Endothelial cell of umbilical vein (primary cell): Measurements from ENCODE around the gene TEAD4. TPM values are rescaled to one million over a fixed set of nuclear protein-coding genes. Genes with fewer than 3 reads are reported as not detected.

Source experiments
- BruUV-seq: library from RNA; stranded (reverse); fragments of 400-500 nt; replicated peaks from 2 replicates; lab custom pipeline; 2021; lab: Mats Ljungman, UMichigan
- CTCF ChIA-PET: fragments of 300-600, 350-600 bp; sonication (Branson Sonifier 250); formaldehyde crosslinking; loops from one replicate; lab custom pipeline; 2021; ENCODE audit warnings: antibody characterized with exemption, inconsistent platforms; lab: Charles Lee
- POLR2A ChIA-PET: fragments of 300-600, 350-600 bp; sonication (Branson Sonifier 250); formaldehyde crosslinking; loops from one replicate; lab custom pipeline; 2021; ENCODE audit warnings: antibody characterized with exemption, inconsistent platforms; lab: Charles Lee
- DNase-seq: peaks from one replicate; pipeline ENCODE4 v3.0.0-alpha.2; 2011; ENCODE audit warnings: low read depth, low spot score
- FAIRE-seq: peaks from 2 replicates; lab custom pipeline; 2011; peaks lifted over from hg19 to GRCh38; lab: Jason Lieb, UNC
- H2AFZ ChIP-seq: 2 replicates; pipeline ENCODE4 v1.6.0; 2012; ENCODE audit warnings: low read depth, low read length, control low read depth, inconsistent platforms
- H3K27ac ChIP-seq: 2 replicates; pipeline ENCODE4 v1.5.1; 2011; ENCODE audit warnings: low read depth, mild to moderate bottlenecking, control low read depth, low read length, moderate library complexity; ENCODE audit not compliant: insufficient read depth
- H3K27me3 ChIP-seq, 2 experiments: 2 replicates each; pipeline versions ENCODE4 v1.6.0 to v1.6.1; 2011; ENCODE audit warnings: low read length in 2 of 2, mixed read lengths in 1 of 2; ENCODE audit not compliant: control insufficient read depth in 2 of 2, insufficient read depth in 2 of 2
- H3K36me3 ChIP-seq, 2 experiments: 2 replicates in 1 of 2; 3 replicates in 1 of 2; pipeline ENCODE4 v1.5.1; 2011; ENCODE audit warnings: low read length in 2 of 2, mild to moderate bottlenecking in 1 of 2, moderate library complexity in 1 of 2; ENCODE audit not compliant: control insufficient read depth in 2 of 2, insufficient read depth in 2 of 2; ENCODE audit errors: extremely low read depth in 1 of 2
- H3K4me1 ChIP-seq: 3 replicates; pipeline ENCODE4 v1.5.1; 2011; ENCODE audit warnings: mild to moderate bottlenecking, low read length; ENCODE audit not compliant: control insufficient read depth, insufficient read depth; ENCODE audit errors: extremely low read depth
- H3K4me2 ChIP-seq: 2 replicates; pipeline ENCODE4 v1.6.1; 2011; ENCODE audit warnings: low read length, control low read depth, mixed read lengths; ENCODE audit not compliant: insufficient read depth
- H3K4me3 ChIP-seq, 3 experiments: fragments of 200-600 bp in 1 of 3; sonication (generic), shearing (Covaris generic) in 1 of 3; replicated peaks in 1 of 3; 2 replicates each; pipeline ENCODE4 v1.5.1; 2011 to 2016; ENCODE audit warnings: control low read depth in 3 of 3, low read length in 3 of 3, mild to moderate bottlenecking in 2 of 3, inconsistent platforms in 1 of 3, low read depth in 1 of 3, moderate library complexity in 1 of 3; ENCODE audit not compliant: insufficient read depth in 1 of 3
- H3K79me2 ChIP-seq: 2 replicates; pipeline ENCODE4 v1.6.0; 2012; ENCODE audit warnings: low read length, inconsistent platforms; ENCODE audit not compliant: control insufficient read depth, insufficient read depth
- H3K9ac ChIP-seq: replicated peaks from 2 replicates; pipeline ENCODE3; 2011; ENCODE audit warnings: low read length, control low read depth; ENCODE audit not compliant: insufficient read depth; ENCODE audit errors: extremely low read depth
- H3K9me1 ChIP-seq: replicated peaks from 3 replicates; pipeline ENCODE4 v1.6.0; 2011; ENCODE audit warnings: mild to moderate bottlenecking, low read length; ENCODE audit not compliant: control insufficient read depth, insufficient read depth; ENCODE audit errors: extremely low read depth
- H3K9me3 ChIP-seq: replicated peaks from 2 replicates; pipeline ENCODE4 v1.5.1; 2012; ENCODE audit warnings: low read length, inconsistent platforms; ENCODE audit not compliant: control insufficient read depth, insufficient read depth
- H4K20me1 ChIP-seq: replicated peaks from 2 replicates; pipeline ENCODE3; 2011; ENCODE audit warnings: mild to moderate bottlenecking, low read length; ENCODE audit not compliant: control insufficient read depth, insufficient read depth; ENCODE audit errors: extremely low read depth
- EZH2 ChIP-seq: IDR thresholded peaks from 2 replicates; pipeline ENCODE4 v1.6.1; 2012; ENCODE audit warnings: borderline replicate concordance, low read depth, mild to moderate bottlenecking, moderate library complexity, low read length, inconsistent platforms; ENCODE audit not compliant: severe bottlenecking
- FOS ChIP-seq: IDR thresholded peaks from 2 replicates; pipeline ENCODE4 v1.6.1; 2011; ENCODE audit warnings: mild to moderate bottlenecking, low read length, moderate library complexity, borderline replicate concordance; ENCODE audit not compliant: insufficient read depth
- GATA2 ChIP-seq: IDR thresholded peaks from 2 replicates; pipeline ENCODE4 v1.7.0; 2011; ENCODE audit warnings: low read depth, mild to moderate bottlenecking, moderate library complexity, mixed read lengths, low read length; ENCODE audit not compliant: insufficient read length, insufficient read depth
- JUN ChIP-seq: IDR thresholded peaks from 2 replicates; pipeline ENCODE4 v1.6.1; 2011; ENCODE audit warnings: borderline replicate concordance, low read depth; ENCODE audit not compliant: insufficient read length, insufficient read depth
- MYC ChIP-seq: IDR thresholded peaks from one replicate; pipeline ENCODE4 v1.6.1; 2011; ENCODE audit warnings: mild to moderate bottlenecking, low read depth, low read length
- POLR2A ChIP-seq: IDR thresholded peaks from 2 replicates; pipeline ENCODE4 v1.6.1; 2012; ENCODE audit warnings: low read depth, mild to moderate bottlenecking, control low read depth, low read length
- POLR2AphosphoS5 ChIP-seq: IDR thresholded peaks from 2 replicates; pipeline ENCODE4 v1.6.1; 2012; ENCODE audit warnings: low read depth, mild to moderate bottlenecking, control low read depth, low read length, moderate library complexity; ENCODE audit not compliant: insufficient read depth
- dilution Hi-C: fragments of 300-500 bp; cut with MboI; formaldehyde crosslinking; loops from one replicate; pipeline ENCODE4 v1.15.0; 2019; ENCODE audit warnings: low sequenced_read_pairs; ENCODE audit not compliant: extremely low pct_ligation_motif_present
- intact Hi-C: fragments of 100-400 bp; cut with micrococcal nuclease; formaldehyde crosslinking; loops from one replicate; pipeline ENCODE4 v1.10.0; 2022
- polyA plus RNA-seq, 4 experiments: library from polyadenylated mRNA; depleted of rRNA in 3 of 4; stranded (reverse) in 3 of 4; unstranded in 1 of 4; fragments of >200 nt; gene quantifications; 2 replicates each; pipeline versions ENCODE4 v1.2.1 to v1.2.3, GENCODE V29; 2011 to 2012; ENCODE audit warnings: missing spikeins in 1 of 4
- total RNA-seq: library from RNA; stranded (reverse); gene quantifications from 2 replicates; pipeline ENCODE4 v1.2.3, GENCODE V29; 2021
- TF ChIP-seq, protein P1 (sequence below), 2 donors: IDR thresholded peaks; 1 replicate in 1 of 2; 2 replicates in 1 of 2; pipeline ENCODE4 v1.5.1; 2011; ENCODE audit warnings: low read length in 2 of 2, mild to moderate bottlenecking in 2 of 2, moderate library complexity in 2 of 2, control low read depth in 1 of 2, inconsistent platforms in 1 of 2, low read depth in 1 of 2; ENCODE audit not compliant: insufficient read depth in 1 of 2; ENCODE audit errors: extremely low read depth in 1 of 2
- TF ChIP-seq, protein P2 (sequence below): IDR thresholded peaks from 2 replicates; pipeline ENCODE4 v1.6.1; 2011; ENCODE audit not compliant: insufficient read depth, insufficient read length

Gene TEAD4
- total and polyA plus RNA-seq, 2 donors (not counting 3 experiments of a cell fraction or from before 2014, with no cell fraction given), result 34.4 to 46.0 TPM

DNA sequence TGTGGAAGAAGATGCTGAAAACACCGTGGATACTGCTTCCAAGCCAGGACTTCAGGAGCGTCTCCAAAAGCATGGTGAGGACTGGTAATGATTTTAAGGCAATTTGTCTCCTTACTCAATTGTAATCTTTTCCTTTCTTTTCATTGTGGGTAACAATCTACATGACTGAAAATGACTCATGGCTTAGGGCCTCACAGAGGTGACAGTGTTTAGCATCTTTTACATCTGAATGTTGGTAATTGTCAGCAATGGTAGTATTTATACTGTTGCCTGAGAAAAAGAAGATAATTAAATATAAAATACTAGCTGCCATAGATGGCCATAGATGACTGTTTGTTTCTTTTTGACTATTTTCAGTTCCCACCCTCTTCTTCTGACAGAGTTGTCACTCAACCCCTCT lies 36.9 kb upstream of the TEAD4 start:
- ChIA-PET CTCF (no interaction called here), POLR2A (no interaction called here)
- peaks cover 11% of the 10 kb centered on the region for H3K4me1 ChIP-seq
- TF ChIP-seq FOS, result peak; percentile 15
- TF ChIP-seq, protein P1, sequence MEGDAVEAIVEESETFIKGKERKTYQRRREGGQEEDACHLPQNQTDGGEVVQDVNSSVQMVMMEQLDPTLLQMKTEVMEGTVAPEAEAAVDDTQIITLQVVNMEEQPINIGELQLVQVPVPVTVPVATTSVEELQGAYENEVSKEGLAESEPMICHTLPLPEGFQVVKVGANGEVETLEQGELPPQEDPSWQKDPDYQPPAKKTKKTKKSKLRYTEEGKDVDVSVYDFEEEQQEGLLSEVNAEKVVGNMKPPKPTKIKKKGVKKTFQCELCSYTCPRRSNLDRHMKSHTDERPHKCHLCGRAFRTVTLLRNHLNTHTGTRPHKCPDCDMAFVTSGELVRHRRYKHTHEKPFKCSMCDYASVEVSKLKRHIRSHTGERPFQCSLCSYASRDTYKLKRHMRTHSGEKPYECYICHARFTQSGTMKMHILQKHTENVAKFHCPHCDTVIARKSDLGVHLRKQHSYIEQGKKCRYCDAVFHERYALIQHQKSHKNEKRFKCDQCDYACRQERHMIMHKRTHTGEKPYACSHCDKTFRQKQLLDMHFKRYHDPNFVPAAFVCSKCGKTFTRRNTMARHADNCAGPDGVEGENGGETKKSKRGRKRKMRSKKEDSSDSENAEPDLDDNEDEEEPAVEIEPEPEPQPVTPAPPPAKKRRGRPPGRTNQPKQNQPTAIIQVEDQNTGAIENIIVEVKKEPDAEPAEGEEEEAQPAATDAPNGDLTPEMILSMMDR (IDR thresholded peaks at IDR 0.05; ENCODE audit: extremely low read depth in 1 of 2, insufficient read depth in 1 of 2, low read depth in 1 of 2, low read length in 2 of 2), result no peak
- TF ChIP-seq POLR2AphosphoS5, result no peak
- intact Hi-C loops, result no loop called here
- FAIRE-seq, result no peak
- no peak overlapping the region for H2AFZ ChIP-seq
- no peaks in the 10 kb centered on the region for H3K9me1 ChIP-seq
- no peak for DNase-seq
- no peak overlapping the region for H3K4me3 ChIP-seq
- peaks cover 4 to 23% of the 10 kb centered on the region in 2 experiments for H3K36me3 ChIP-seq
- no peak overlapping the region for H3K27ac ChIP-seq
- peaks cover 5% of the 10 kb centered on the region for H3K79me2 ChIP-seq
- no peak overlapping the region for H3K9ac ChIP-seq
- H4K20me1 ChIP-seq, result no peaks in the 10 kb centered on the region
- H3K27me3 ChIP-seq, result no peaks in the 10 kb centered on the region
- H3K9me3 ChIP-seq, result no peaks in the 10 kb centered on the region
- dilution Hi-C loops, result no loop called here
- BruUV-seq, result no TSS peak
- no peak overlapping the region for H3K4me2 ChIP-seq

DNA sequence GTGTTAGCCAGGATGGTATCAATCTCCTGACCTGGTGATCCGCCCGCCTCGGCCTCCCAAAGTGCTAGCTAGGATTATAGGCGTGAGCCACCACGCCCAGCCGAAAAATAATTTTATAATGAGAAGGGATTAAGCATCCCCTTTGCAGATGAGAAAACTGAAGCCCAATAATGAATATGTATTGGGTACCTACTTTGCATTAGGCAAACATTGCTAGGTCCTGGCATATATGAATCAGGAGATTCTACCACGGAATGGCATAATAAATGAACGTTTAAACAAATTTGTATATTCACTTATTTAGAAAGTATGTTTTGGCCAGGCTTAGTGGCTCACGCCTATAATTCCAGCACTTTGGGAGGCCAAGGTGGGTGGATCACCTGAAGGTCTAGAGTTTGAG lies 36.1 kb upstream of the TEAD4 start:
- POLR2A ChIA-PET, result no interaction called here
- no peak overlapping the region for H3K9ac ChIP-seq
- no peak overlapping the region for H2AFZ ChIP-seq
- intact Hi-C loops (no loop called here), dilution Hi-C loops (no loop called here)
- CTCF ChIA-PET, result interaction anchor here (0.8 kb wide), 1 partner anchor 9 kb away, joined by 3 read pairs; no protein-coding TSS in a partner anchor
- peaks cover 4 to 23% of the 10 kb centered on the region in 2 experiments for H3K36me3 ChIP-seq
- no peaks in the 10 kb centered on the region for H4K20me1 ChIP-seq
- peaks cover 5% of the 10 kb centered on the region for H3K79me2 ChIP-seq
- FAIRE-seq (no peak), DNase-seq (no peak)
- H3K27ac ChIP-seq, result no peak overlapping the region
- H3K9me3 ChIP-seq, result no peaks in the 10 kb centered on the region
- no peak overlapping the region for H3K4me3 ChIP-seq
- H3K9me1 ChIP-seq, result peaks cover 4% of the 10 kb centered on the region
- TF ChIP-seq, protein P1 (IDR thresholded peaks at IDR 0.05; ENCODE audit: extremely low read depth in 1 of 2, insufficient read depth in 1 of 2, low read depth in 1 of 2, low read length in 2 of 2), result no peak
- TF ChIP-seq GATA2 (no peak), JUN (no peak), POLR2A (no peak), EZH2 (no peak), FOS (no peak), MYC (no peak), POLR2AphosphoS5 (no peak)
- TF ChIP-seq, protein P2, sequence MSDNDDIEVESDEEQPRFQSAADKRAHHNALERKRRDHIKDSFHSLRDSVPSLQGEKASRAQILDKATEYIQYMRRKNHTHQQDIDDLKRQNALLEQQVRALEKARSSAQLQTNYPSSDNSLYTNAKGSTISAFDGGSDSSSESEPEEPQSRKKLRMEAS, result no peak
- H3K27me3 ChIP-seq, result no peaks in the 10 kb centered on the region
- H3K4me2 ChIP-seq, result no peak overlapping the region
- H3K4me1 ChIP-seq, result peaks cover 11% of the 10 kb centered on the region
- BruUV-seq, result no TSS peak
